Fibroblast of skin of back (primary cell): ENCODE measurements around the gene VENTX.

ENCODE experiments used
- DNase-seq: peaks from one replicate; pipeline ENCODE4 v3.0.0-alpha.2; 2013

The VENTX gene

DNA sequence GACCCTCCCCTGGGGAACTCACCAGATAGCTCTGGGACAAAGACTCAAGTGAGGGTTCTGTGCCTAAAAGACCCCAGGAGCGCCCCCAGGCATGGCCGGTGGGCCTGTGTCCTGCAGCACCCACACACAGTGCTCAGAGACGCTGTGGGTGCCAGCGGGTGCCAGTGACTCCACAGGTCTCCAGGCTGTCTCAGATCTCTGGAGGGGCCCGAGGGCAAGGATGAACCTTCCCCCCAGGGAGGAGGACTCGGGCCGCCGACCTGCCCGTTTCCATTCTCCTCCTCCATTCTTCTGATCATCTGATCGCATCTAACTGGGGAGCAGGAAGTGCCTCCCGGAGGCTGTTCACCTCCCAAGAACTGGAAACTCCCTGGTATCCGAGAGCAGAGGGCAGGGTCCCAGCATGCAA lies 38.0 kb downstream of the VENTX start:
- DNase-seq, result no peak

DNA sequence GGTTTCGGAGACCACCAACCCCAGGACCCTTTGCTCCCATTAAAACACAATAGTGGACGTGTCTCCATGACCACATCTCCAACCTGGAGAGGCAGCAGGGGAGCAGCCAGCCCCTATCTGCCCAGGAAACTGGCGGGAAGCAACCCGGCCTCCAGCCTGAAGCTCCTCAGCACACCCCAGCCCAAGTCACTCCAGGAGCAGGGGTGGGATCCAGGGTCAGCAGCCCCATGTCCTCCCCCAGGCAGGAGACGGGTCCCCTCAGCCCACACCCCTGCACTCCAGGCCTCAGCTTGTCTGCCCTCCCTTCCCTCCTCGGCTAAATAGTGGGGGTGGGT lies 38.4 kb downstream of the VENTX start:
- DNase-seq, result no peak

GRCh38 chr10:133276435-133277201 lies 39.0 kb downstream of the VENTX start, which contains the start of gene ADAM8:
Gene ADAM8, minus strand, starts transcription at chr10:133276868. Its CDS starts 51 bp downstream, at chr10:133276817.
- DNase-seq, result no peak

DNA sequence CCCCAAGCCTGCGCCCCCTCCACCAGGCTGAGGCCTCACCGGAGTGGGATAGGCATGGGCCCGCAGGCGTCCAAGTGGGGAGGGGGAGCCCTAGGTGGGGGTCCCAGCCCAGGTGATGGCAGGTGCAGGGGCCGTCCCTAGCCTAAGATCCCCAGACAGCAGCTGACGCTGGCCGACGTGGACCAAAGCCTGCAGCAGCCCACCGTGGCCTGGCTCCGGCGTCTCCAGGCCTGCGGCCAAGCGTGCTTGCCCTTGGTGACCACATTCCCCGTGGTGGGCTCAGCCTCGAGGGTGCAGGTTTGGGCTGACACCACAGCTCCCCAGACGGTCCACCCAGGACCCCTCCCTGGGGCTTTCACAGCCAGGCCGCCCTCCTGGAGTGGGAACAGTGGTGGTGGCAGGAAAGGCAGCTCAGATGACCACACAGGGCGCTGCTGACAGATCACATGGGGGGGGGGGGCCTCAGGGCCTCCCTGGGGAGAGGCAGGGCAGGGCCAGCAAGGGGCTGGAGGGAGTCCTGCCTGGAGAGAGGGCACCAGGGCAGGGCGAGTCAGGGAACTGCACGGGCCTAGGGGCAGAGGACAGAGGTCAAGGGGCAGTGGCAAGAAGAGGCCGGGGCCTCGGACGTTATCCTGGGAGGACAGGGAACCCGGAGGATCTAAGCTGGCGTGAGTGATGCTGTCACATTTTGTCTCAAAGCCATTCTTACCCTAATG lies 39.8 kb downstream of the VENTX start:
- DNase-seq, result no peak

- DNase-seq, result no peak
Measured at GRCh38 chr10:133277993-133278576, 40.4 kb downstream of the VENTX start.

DNA sequence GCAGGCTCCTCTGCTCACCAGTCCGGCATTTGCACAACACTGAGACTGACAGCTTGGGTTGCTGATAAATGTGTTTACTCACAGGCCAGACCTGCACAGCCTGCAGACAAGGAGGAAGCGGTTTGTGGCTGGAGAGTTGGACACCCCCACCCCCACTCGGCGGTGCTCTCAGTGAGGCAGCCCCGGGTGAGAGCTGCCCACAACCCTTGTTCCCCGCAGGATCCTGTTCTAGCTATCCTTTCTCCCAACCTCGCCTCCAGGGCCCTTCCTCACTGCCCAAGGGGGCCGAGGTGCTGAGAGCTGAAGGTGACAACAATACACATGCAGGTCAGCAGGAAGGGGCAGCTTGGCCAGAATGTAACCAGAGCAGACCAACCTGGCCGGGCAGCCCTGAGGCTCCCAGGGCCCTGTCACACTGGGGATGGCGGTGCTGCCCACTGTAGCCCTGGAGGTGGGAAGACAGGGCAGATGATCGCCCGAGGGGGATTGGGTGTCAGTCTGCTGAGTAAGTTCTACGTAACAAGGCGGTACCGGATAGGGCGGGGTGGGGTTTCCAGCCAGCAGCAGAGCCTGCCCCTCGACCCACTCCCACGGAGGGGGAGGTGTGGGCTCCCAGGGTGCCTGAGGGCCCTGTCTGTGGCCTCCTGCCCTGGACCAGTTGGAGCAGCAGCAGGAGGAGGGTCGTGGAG lies 41.1 kb downstream of the VENTX start:
- no peak for DNase-seq

GRCh38 chr10:133279326-133280226 lies 41.9 kb downstream of the VENTX start:
- no peak for DNase-seq

DNA sequence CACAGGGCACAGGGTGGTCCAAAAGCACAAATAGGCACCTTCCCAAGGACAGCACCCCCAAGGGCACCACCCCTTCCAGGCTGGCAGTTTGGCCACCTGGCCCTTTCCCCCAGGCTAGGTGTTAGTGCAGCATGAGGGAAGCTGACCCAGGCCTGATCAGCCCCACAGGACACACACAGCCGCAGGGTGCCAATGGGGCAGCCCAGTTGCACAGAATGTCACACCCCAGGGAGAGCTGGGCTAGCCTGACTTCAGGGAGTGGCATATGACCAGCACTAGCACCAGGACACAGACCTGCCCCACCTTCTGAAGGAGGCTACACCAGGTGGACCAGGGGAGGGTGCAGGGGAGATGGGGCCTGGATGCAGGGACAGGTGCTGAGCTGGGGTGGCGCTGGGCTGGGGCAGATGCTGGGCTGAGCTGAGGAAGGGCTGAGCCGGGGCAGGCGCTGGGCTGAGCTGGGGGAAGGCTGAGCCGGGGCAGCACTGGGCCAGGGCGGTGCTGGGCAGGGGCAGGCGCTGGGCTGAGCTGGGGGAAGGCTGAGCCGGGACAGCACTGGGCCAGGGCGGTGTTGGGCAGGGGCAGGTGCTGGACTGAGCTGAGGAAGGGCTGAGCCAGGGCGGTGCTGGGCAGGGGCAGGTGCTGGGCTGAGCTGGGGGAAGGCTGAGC lies 42.9 kb downstream of the VENTX start:
- no peak for DNase-seq

DNA sequence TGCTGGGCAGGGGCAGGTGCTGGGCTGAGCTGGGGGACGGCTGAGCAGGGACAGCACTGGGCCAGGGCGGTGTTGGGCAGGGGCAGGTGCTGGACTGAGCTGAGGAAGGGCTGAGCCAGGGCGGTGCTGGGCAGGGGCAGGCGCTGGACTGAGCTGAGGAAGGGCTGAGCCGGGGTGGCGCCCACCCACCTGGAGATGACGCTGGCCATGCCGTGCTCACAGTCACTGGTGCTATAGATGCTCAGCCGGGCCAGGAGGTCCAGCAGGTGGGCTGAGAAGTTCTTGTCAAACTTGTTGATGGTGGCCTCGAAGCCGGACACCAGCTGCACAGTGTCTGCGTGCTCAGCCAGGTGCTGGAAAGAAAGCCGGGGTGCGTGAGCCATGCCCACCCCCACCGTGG lies 43.4 kb downstream of the VENTX start:
- DNase-seq, result no peak

DNA sequence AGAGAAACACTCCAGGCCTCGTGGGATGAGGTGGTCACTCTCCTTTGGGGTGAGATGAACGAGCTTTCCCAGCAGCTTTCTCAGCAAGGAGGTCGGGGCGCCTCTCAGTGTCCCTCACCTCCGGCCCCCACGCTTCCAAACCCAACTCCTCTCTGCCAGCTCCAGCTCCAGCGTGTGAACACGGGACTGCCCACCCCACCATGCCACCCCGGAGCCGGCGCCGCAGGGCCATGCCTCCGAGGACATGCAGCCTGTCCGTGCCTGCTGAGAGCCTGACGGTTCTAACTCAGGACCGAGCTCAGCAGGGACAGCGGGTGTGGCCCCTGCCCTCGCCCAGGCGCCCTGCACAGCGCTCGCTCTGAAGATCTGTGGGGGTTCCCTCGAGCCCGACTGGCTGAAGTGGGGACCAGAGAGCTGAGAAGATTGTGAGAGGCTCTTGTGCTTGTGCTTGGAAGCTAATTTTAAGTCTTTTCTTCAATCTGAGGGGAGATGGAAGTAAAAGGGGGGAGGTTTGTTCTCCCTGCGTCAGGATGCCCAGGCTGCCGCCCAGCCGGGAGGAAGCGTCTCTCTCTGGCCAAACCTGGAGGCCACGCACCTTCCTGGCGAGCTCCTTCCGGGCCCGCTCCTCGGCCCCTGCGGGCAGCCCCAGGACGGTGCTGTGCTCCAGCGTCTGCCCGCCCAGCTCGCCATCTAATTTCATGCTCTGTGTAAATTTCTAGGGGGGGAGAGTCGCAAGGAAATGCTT lies 44.1 kb downstream of the VENTX start:
- DNase-seq, result no peak

GRCh38 chr10:133282846-133283390 lies 45.3 kb downstream of the VENTX start:
- no peak for DNase-seq

GRCh38 chr10:133283931-133284330 lies 46.3 kb downstream of the VENTX start:
- no peak for DNase-seq

DNA sequence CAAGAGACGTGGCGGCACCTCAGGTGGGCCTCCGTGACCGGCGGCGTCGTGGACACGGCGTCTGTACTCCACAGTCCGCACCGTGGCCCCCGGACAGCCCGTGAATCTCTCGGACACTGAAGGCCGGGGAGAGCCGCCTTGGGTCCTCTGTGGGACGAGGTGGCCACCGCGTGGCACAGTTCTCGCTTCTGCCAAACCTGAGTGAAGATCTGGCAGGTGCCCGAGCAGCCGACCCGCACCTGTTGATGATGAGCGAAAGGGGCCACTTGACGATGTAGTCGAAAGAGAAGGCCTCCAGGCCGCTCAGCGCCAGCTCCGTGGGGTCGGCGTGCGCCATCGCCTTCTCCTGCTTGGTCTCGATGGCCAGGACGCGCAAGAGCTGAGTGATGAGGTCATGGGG lies 47.6 kb downstream of the VENTX start:
- no peak for DNase-seq

DNA sequence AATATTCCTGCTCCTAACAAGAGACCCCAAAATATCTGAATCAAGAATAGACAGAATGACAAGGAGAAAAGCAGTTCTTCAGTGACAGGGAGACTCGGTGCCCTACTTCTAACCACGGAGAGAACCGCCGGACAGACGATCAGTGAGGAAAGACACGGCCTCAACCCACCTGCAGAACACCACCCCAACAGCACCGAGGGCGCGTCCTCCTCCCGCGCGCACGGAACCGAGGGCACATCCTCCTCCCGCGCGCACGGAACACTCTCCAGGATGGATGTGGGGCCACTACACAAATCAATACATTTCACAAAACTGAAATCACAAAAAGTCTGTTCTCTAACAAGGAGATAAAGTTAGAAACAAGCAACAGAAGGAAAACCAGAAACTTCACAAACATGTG lies 48.7 kb downstream of the VENTX start:
- DNase-seq, result no peak

DNA sequence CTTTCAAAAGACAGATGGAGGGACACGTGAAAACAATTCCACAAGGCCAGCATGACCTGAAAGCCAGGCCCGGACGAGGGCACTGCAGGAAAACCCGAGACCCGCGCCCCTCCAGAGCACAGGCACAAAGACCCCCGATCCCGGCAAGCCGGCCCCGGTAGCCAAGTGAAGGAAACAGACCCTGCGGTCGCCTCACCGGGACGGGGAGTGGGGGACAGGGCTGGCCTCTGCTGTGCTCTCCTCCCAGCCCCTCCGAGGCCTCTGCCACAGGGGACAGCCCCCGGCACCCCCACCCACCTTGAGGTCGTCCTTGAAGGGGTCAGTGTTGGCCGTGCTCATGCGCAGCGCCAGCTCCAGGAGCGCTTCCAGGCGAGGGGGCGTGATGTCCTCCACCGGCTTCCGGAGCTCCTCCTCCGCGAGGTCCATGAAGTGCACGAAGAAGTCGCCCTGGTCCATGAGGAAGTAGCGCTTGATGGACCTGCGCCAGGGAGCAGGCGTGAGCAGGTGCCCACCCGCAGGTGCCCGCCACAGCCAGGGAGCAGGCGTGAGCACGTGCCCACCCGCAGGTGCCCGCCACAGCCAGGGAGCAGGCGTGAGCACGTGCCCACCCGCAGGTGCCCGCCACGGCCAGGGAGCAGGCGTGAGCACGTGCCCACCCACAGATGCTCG lies 50.3 kb downstream of the VENTX start:
- no peak for DNase-seq

GRCh38 chr10:133289761-133290160 lies 52.1 kb downstream of the VENTX start:
- no peak for DNase-seq
